HT1080 (cell line): ENCODE data around the gene MAST4. TPM values are rescaled to one million over a fixed set of nuclear protein-coding genes. Genes with fewer than 3 reads are reported as not detected.

Experiments used
- DNase-seq: peaks from one replicate; pipeline ENCODE4 v3.0.0-alpha.2; 2015; ENCODE audit warnings: low read depth
- total RNA-seq: library from RNA; depleted of rRNA; stranded (reverse); fragments of >200 nt; shearing (Covaris generic); gene quantifications from 2 replicates; pipeline ENCODE4 v1.2.3, GENCODE V29; 2014

Gene MAST4
- total RNA-seq, 1 experiment from 2014 or later: 8.7 TPM

- DNase-seq: no peak
These were observed 7.0 kb downstream of the MAST4 start for GRCh38 chr5:66603164-66603563.

GRCh38 chr5:66603881-66604280, 7.7 kb downstream of the MAST4 start:
- DNase-seq: no peak

- no peak for DNase-seq
These were observed 10.5 kb downstream of the MAST4 start for GRCh38 chr5:66606713-66607112.

- no peak for DNase-seq
These were observed 12.3 kb downstream of the MAST4 start for GRCh38 chr5:66608501-66608900.

GRCh38 chr5:66609615-66610014, 13.4 kb downstream of the MAST4 start:
- no peak for DNase-seq

- DNase-seq: no peak
These were observed 16.0 kb downstream of the MAST4 start for GRCh38 chr5:66612226-66612625.

- DNase-seq: no peak
These were observed 18.9 kb downstream of the MAST4 start for GRCh38 chr5:66615136-66615535.

- no peak for DNase-seq
These were observed 19.7 kb downstream of the MAST4 start for GRCh38 chr5:66615894-66616293.

GRCh38 chr5:66616520-66617225, 20.5 kb downstream of the MAST4 start:
- DNase-seq: no peak

GRCh38 chr5:66617226-66617861, 21.2 kb downstream of the MAST4 start:
- no peak for DNase-seq

GRCh38 chr5:66617991-66618768, 22.0 kb downstream of the MAST4 start:
- no peak for DNase-seq

- DNase-seq: no peak
These were observed 24.5 kb downstream of the MAST4 start for GRCh38 chr5:66620711-66621110.

GRCh38 chr5:66621146-66621545, 25.0 kb downstream of the MAST4 start:
- no peak for DNase-seq

- DNase-seq: no peak
These were observed 25.5 kb downstream of the MAST4 start for GRCh38 chr5:66621736-66622135.

GRCh38 chr5:66628561-66628960, 32.4 kb downstream of the MAST4 start:
- no peak for DNase-seq

GRCh38 chr5:66629446-66629845, 33.3 kb downstream of the MAST4 start:
- no peak for DNase-seq

- DNase-seq: no peak
These were observed 37.6 kb downstream of the MAST4 start for GRCh38 chr5:66633754-66634153.

GRCh38 chr5:66634601-66635000, 38.4 kb downstream of the MAST4 start:
- DNase-seq: no peak

- DNase-seq: no peak
These were observed 41.8 kb downstream of the MAST4 start for GRCh38 chr5:66637994-66638393.

GRCh38 chr5:66639037-66639436, 42.8 kb downstream of the MAST4 start:
- DNase-seq: peak; percentile 39

- no peak for DNase-seq
These were observed 46.3 kb downstream of the MAST4 start for GRCh38 chr5:66642538-66642937.

GRCh38 chr5:66643387-66643786, 47.2 kb downstream of the MAST4 start:
- no peak for DNase-seq
